HG02623 (cell line): ENCODE data around the gene SYN1.
A peak's percentile ranks its signal among the peaks of the same experiment; 100 is the strongest.

Experiments
- ATAC-seq: cut with Tn5 transposase; IDR thresholded peaks from one replicate; pipeline ENCODE4 v1.9.1; 2021; ENCODE audit warnings: moderate library complexity; ENCODE audit not compliant: unreplicated experiment

SYN1 gene

GRCh38 chrX:47539860-47540259 is 79.8 kb downstream of the SYN1 start:
- ATAC-seq, result no peak

- ATAC-seq, result no peak
These were observed 89.6 kb downstream of the SYN1 start for GRCh38 chrX:47530049-47530448.

GRCh38 chrX:47529548-47529947 is 90.1 kb downstream of the SYN1 start:
- ATAC-seq, result no peak

GRCh38 chrX:47523713-47524166 is 95.9 kb downstream of the SYN1 start:
- no peak for ATAC-seq

GRCh38 chrX:47523297-47523696 is 96.4 kb downstream of the SYN1 start:
- ATAC-seq, result peak; percentile 95
